ENCODE measurements around the gene IL4I1. TPM values are rescaled to one million over a fixed set of nuclear protein-coding genes. Genes with fewer than 3 reads are reported as not detected.

Gene IL4I1
- total and polyA plus RNA-seq, 2 experiments from 2014 or later: not detected

GRCh38 chr19:49889038-49889686 lies 7.5 kb downstream of the IL4I1 start:
- no peak for DNase-seq (ENCODE audit: low read depth in 1 of 2, low spot score in 1 of 2)
- Histone ChIP-seq H3K27ac (no peak overlapping the region), H3K4me3 (no peak overlapping the region), H3K9me3 (ENCODE audit: low read depth) (no peaks in the 10 kb centered on the region), H3K27me3 (no peaks in the 10 kb centered on the region), H3K36me3 (peaks cover 7% of the 10 kb centered on the region), H3K4me1 (ENCODE audit: low read depth) (no peaks in the 10 kb centered on the region)
- TF ChIP-seq, protein P1, sequence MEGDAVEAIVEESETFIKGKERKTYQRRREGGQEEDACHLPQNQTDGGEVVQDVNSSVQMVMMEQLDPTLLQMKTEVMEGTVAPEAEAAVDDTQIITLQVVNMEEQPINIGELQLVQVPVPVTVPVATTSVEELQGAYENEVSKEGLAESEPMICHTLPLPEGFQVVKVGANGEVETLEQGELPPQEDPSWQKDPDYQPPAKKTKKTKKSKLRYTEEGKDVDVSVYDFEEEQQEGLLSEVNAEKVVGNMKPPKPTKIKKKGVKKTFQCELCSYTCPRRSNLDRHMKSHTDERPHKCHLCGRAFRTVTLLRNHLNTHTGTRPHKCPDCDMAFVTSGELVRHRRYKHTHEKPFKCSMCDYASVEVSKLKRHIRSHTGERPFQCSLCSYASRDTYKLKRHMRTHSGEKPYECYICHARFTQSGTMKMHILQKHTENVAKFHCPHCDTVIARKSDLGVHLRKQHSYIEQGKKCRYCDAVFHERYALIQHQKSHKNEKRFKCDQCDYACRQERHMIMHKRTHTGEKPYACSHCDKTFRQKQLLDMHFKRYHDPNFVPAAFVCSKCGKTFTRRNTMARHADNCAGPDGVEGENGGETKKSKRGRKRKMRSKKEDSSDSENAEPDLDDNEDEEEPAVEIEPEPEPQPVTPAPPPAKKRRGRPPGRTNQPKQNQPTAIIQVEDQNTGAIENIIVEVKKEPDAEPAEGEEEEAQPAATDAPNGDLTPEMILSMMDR (IDR thresholded peaks at IDR 0.05; ENCODE audit: low read depth, low read length): no peak

GRCh38 chr19:49888510-49888824 lies 8.2 kb downstream of the IL4I1 start:
- Histone ChIP-seq H3K27me3 (no peaks in the 10 kb centered on the region), H3K36me3 (peaks cover 11% of the 10 kb centered on the region), H3K4me1 (ENCODE audit: low read depth) (no peaks in the 10 kb centered on the region), H3K9me3 (ENCODE audit: low read depth) (no peaks in the 10 kb centered on the region), H3K4me3 (no peak overlapping the region), H3K27ac (no peak overlapping the region)
- TF ChIP-seq, protein P1 (IDR thresholded peaks at IDR 0.05; ENCODE audit: low read depth, low read length): no peak
- DNase-seq (ENCODE audit: low read depth in 1 of 2, low spot score in 1 of 2): no peak

GRCh38 chr19:49887665-49888509 lies 8.8 kb downstream of the IL4I1 start:
- TF ChIP-seq, protein P1 (IDR thresholded peaks at IDR 0.05; ENCODE audit: low read depth, low read length): no peak
- no peaks in the 10 kb centered on the region for H3K27me3 ChIP-seq
- H3K36me3 ChIP-seq: peaks cover 17% of the 10 kb centered on the region
- no peak overlapping the region for H3K27ac ChIP-seq
- H3K4me1 ChIP-seq (ENCODE audit: low read depth): no peaks in the 10 kb centered on the region
- H3K9me3 ChIP-seq (ENCODE audit: low read depth): no peaks in the 10 kb centered on the region
- H3K4me3 ChIP-seq: no peak overlapping the region
- no peak for DNase-seq (ENCODE audit: low read depth in 1 of 2, low spot score in 1 of 2)

- DNase-seq (ENCODE audit: low read depth in 1 of 2, low spot score in 1 of 2): no peak
- TF ChIP-seq, protein P1 (IDR thresholded peaks at IDR 0.05; ENCODE audit: low read depth, low read length): no peak
- Histone ChIP-seq H3K4me3 (no peak overlapping the region), H3K4me1 (ENCODE audit: low read depth) (no peaks in the 10 kb centered on the region), H3K27me3 (no peaks in the 10 kb centered on the region), H3K27ac (no peak overlapping the region), H3K36me3 (peaks cover 25% of the 10 kb centered on the region), H3K9me3 (ENCODE audit: low read depth) (no peaks in the 10 kb centered on the region)
Observed at GRCh38 chr19:49887037-49887664, 9.5 kb downstream of the IL4I1 start.

DNA sequence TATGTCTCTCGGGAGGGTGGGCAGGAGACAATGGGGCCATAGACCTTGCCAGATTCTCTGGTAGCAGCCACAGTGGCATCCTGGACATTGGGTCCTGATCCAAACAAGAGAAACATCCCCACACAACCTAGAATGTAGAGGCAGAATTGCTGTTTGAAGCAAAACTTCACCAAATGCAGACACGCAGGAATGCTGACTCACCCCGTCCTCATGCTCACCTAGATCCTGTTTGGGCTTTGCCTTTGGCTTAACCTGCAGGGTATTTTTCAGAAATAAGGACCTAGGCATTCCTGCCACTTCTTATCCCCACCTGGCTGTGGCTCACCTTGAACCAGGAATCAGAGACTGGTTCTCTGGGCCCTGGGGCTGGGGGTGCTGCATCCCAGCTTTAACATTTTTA lies 11.9 kb downstream of the IL4I1 start:
- no peaks in the 10 kb centered on the region for H3K9me3 ChIP-seq (ENCODE audit: low read depth)
- no peaks in the 10 kb centered on the region for H3K4me1 ChIP-seq (ENCODE audit: low read depth)
- no peak overlapping the region for H3K4me3 ChIP-seq
- no peak for DNase-seq (ENCODE audit: low read depth in 1 of 2, low spot score in 1 of 2)
- peaks cover 37% of the 10 kb centered on the region for H3K36me3 ChIP-seq
- TF ChIP-seq, protein P1 (IDR thresholded peaks at IDR 0.05; ENCODE audit: low read depth, low read length): no peak
- no peaks in the 10 kb centered on the region for H3K27me3 ChIP-seq
- H3K27ac ChIP-seq: no peak overlapping the region
